H4 (cell line): Measurements from ENCODE around the gene ASTL. TPM values are rescaled to one million over a fixed set of nuclear protein-coding genes. Genes with fewer than 3 reads are reported as not detected.
"Not testable (repeated sequence)": the region's sequence is repeated elsewhere in the genome, so short reads cannot be mapped to it uniquely, and the experiment has no call there.

Experiments used
- DNase-seq: peaks from one replicate; pipeline ENCODE4 v3.0.0-alpha.2; 2015; ENCODE audit warnings: low spot score
- total RNA-seq: library from RNA; depleted of rRNA; stranded (reverse); fragments of >200 nt; shearing (Covaris generic); gene quantifications from 2 replicates; pipeline ENCODE4 v1.2.3, GENCODE V29; 2014

Gene ASTL
- total RNA-seq, 1 experiment from 2014 or later = not detected

DNA sequence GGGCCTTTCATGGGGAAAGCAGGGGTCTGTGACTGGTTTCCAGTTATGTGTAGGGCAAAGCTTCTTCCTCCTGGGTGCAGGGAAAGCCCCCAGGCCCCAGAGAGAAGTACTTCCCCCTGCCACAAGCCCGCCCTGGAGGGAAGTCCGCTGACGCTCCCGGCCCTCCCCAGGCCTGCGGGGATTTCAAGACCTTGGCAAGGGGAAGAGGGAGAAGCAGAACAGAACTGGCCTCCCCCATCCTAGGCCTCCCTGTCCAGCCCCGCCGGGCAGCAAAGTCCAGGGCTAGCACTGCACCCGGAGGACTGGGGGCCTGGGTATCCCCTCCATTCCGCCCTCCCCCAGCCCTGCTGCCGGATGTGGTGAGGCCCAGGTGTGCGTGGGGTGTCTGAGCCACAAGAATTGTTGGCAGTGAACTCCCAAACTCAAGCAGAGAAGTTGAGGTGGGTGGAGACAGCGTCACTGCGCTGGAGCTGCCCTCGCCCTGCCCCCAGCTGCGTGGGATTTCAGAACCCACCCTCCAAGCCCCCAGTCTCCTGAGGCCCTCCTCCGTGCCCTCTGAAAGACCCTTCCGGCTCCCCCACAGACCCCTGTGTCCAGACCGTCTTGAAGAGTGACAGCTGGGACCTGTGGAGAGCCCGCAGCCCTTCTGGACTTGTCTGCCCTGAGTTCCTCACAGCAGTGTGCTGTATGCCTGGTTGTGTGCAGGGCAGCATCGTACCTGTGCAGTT lies 8.0 kb upstream of the ASTL start:
- peak; percentile 72 for DNase-seq

DNA sequence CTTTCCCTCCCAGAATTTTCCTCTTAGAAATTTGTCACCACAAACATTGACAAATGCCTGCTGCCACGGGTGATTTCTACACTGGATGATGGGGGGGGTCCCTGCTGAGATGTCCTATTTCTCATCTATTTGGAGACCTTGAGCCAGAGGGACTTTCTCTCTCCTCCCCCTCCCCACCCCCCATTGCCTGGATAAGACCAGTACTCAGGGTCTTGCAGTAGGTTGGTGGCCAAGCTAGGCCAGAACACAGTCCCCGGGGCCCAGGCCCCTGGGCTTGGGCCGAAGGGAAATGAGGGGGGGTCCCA lies 7.5 kb upstream of the ASTL start:
- DNase-seq = no peak

DNA sequence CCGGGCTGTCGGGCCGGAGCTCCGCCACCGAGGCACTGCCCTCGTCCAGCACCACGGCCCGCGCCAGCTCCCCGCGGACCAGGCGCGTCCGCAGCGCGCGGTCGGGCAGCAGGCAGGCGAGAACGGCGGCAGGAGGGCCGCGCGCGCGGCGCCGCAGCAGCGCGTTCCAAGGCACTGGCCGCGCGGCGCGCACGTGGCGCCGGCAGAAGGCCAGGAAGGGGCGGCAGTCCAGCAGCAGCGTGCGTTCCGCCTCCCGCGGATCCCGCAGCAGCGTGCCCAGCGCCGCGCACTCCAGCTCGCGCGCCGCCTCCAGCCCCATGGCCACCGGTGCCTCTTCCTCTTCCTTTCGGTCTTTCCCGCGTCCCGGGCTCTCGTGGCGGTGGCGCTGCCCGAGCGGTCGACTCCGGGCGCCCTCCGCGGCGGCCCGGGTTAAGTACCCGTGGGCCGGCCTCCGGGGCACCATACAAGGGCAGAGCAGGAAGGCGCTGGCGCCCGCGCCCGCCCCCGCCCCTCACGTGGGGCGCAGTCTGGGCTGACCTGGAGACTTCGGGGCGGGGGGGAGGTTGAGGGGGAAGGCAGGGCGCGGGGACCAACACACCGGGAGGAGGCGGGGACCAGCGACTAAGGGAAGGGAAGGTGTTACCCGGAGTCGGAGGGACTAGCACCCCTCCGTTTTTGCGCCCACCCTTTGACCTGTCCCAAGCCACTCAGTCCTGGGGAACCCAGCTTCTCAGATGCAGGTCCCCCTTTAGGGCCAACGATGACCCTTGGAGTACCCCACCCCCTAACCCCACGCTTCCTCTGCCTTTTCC lies 6.9 kb upstream of the ASTL start, which contains the start of gene DUSP2:
TSS of gene DUSP2 (minus strand) at position 405 of the 812 bp plus-strand sequence. CDS start at position 319, 86 bp downstream.
- DNase-seq = peak; percentile 72

DNA sequence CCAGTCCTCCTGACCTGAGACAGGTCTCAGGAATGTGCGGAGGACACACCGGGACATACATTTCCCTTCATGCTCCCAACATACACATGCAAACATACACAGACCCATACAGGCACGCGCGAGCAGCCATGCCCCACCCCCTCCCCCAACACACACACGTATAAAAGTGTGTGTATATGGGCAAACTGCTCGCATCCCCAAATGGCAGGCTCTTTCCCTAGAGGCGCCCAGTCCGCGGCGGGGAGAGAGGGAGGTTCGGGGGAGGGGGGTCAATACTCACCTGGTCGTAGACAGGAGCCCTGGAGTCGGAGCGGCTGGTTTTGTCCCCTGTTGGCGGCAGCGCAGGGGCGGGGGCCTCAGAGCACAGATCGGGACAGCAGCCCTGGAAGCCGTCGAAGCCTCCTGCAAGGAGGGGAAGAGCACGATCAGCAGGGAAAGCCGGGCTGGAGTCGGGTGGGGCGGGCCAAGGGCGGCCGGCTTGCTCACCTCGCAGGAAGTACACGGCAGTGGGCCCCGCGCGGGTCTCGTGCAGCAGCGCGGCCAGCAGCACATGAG lies 6.3 kb upstream of the ASTL start:
- no peak for DNase-seq

DNA sequence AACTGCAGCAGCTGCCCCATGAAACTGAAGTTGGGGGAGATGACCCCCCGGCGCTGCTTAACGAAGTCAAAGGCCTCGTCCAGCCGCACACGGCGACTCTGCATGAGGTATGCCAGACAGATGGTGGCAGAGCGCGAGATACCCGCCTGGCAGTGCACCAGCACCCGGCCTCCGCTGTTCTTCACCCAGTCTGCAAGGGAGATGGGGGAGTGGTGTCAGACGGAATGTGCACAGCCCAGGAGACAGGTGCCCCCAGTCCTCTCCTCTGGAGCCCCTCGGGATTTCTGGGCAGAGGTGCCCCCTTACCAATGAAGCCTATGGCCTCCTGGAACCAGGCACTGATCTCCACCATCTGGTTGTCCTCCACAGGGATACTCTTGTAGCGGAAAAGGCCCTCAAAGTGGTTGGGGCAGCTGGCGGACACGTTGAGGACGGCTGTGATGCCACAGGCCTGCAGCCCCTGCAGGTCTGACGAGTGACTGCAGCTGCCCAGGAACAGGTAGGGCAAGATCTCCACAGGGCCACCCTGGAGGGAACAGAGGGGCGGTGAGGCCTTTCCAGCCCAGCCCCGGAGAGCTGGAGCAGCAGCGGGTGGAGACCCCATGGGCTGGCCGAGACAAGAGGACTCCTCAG lies 5.7 kb upstream of the ASTL start:
- DNase-seq = no peak

DNA sequence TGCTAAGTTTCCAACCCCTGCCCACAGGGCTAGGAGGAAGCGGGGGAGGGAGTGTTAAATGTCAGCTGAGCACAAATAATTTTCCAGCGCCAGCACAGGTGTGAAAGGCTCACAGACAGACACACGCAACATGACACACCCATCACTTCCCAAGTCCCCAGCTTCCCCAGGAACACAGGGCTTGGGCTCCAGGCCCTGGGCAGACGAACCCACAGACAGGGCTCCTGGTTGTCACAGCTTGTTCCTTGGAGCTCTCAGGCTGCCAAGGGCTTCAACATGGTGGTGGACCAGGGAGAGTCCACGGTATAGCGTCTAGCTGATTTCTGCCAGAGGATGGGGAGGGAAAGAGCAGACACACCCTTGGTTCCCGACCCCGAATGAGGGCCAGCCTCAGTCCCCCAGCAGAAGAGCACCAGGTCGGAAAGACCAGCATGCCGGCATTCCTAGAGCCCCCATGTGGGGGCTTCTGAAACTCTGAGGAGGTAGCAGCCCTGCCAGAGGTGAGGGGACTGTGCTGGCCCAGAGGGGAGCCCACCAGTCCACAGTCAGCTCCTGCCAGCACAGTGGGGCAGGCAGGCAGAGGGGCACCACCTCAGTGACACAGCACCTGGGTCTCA lies 5.0 kb upstream of the ASTL start:
- DNase-seq = no peak

DNA sequence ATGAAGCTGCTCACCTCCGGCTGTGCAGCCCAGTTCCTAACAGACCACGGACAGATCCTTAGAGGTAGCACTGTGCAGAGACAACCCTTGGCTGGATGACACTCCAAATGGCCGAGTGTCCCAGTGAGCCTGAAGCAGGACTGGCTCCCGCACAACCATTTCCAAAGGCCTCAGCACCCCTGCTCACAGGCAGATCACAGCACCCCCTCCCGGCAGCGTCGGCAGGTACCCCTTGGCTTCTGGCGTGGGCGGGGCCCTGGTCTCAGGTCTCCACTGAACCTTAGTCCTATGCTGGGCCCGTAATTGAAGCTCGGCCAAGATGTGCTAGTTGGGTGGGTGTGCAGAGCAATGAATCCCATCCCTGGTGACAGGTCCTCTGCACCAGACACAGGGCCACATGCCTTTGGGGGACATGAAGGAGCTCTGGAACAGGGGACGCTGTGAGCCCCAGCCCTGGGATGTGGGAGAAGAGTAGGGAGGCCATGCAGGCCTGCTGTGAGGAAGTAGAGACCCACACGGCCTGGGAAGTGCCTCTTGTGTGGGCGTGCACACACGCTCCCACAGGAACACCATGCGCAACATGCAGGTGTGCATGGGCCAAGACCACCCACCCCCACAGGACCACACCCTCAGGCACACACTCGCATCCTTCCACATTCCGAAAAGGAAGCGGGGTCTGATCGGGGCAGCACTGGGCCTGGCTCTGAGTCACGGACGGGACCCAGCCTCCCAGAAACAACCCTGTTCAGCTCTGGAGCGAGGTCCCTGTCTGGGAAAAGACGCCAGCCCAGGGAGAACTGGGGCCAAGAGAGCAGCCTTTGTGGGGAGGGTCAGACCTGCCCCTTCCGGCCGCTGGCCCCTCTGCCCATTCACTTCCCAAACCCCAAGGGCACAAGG lies 4.2 kb upstream of the ASTL start:
- DNase-seq = no peak

DNA sequence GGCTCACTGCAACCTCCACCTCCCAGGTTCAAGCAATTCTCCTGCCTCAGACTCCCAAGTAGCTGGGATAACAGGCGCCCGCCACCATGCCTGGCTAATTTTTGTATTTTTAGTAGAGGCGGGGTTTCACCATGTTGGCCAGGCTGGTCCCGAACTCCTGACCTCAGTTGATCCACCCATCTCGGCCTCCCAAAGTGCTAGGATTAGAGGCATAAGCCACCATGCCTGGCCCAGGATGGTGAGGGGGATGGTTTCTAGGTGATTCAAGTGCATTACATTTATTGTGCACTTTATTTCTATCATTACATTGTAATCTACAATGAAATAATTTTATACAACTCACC lies 3.3 kb upstream of the ASTL start:
- not testable (repeated sequence) for DNase-seq

DNA sequence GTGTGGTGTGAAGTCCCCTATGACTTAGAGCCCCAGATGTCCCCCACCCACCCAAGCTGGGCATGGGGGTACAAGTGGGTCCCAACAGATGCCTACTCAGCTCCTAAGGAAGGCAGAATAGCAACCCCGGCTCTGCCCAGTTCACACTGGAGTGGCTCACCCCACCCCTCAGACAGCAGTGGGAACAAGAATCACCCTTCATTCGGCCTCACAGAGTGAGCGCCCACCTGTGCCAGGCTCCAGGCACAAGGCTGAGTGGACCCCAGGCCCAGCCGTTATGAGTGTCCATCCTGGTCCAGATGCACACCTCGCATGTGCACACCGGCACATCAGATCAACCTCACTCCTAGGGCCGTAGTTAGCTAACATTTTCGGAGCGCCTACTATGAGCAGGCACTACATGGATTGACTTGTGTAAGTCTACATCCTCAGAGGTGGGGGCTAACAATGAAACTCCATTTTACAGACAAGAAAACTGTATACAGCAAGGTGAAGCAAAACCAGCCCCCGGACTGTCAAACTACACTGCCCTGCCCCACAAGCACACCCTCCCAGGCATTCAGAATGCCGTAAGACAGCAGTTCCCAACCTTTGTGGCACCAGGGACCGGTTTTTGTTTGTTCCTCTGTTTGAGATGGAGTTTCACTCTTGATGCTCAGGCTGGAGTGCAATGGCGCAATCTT lies 2.8 kb upstream of the ASTL start:
- DNase-seq = no peak

DNA sequence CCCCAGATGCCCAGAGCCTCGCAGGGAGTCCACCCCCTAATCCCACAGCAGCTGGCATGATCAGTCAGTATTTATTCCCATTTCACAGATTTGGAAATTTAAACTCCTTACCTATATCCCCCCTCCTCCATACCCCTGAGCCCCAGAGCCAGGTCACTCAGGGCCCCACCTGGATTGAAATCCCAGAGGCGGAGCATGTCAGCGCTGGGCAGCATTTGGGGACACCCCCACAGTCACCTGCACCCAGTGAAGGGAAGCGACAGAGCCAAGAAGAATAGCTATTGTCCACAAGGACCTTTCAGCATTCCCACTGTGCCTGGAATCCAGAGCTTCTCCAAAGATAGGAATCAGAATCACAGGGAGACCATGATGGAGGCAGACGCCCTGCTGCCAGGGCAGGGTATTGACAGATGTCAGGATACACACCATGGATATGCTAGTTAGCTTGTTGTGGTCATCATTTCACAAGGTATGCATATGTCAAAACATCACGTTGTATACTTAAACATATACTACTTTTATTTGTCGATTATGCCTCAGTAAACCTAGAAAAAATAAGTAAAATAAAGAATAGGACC lies 968 bp upstream of the ASTL start:
- no peak for DNase-seq

DNA sequence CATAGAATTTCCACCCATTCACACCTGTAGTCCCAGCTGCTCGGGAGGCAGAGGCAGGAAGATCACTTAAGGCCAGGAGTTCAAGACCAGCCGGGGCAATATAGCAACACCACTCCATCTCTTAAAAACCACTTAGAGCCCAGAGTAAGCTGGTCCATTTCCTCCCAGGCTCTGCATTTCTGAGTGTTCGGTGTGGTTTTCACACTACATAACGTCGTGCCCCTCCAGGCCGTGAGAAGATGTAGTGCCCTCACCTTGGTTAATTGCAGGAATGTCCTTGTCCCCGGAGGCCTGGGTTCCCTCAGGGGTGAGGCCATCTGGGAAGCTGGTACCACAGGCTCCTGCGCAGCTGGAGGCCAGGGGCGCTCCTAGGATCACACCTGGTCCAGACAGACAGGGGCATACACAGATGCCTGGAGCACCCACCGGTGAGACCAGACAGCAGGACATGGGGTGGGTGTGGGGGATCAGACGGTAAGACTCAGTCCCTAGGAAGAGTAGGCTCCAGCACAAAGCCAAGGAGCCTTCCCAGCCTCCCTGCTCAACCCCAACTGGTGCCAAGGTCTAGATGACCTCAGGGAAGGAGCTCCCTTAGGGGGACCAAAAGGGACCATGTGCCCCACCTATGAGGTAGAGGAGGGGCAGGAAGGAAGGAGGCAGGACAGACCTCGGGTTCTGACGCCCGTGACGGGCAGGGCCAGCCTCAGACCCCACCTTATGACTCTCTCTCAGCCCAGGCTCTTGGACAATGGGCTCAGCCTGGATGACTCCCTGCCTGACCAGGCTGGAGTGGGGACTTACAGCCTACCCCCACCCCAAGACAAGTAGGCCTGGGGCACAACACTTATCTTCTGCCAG lies 752 bp downstream of the ASTL start:
- DNase-seq = no peak

DNA sequence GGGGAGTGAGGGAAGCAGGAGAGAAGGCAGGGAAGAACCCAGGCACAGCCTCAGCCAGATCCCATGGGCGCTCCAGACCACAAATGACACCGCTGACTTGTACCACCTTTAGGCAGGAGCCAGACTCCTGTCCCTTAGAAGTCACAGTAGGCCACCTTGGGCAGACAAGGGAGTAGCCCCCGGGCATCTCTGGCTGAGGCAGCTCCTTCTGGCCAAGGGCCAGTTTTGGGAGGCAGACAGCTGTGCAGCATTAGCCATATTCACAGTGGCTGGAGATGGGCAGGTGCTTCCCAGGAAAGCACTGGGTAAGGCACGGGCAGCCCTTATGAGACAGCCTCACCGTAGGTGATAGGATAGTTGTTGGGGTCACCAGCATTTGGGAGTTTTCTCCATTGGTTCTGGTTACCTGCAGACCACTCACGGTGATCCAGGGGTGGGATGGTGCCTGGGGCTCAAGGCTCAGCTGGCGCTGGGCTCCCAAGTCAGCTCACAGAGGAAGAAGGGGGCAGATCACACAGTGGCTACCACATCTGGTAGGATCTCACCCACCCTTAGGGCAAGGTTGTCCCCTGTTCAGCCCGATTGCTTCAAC lies 2.1 kb downstream of the ASTL start:
- no peak for DNase-seq

DNA sequence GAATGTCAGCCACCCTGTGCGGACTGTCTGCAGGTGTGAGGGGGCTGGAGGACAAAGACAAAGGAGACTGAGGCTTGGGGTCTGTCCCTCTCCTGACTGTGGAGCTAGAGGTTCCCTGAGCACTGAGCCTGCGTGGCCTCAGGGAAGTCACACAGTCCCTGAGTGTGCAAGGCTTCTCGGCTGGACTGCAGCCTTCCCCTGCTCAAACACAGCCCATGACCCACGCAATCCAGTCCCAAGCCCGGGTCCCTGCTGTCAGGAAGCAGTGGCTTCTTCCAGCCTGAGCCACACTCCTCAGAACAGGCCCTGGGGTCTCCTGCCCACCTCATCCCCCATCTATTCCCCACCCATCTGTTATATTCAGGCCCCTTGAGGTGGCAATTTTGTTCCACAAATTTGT lies 2.7 kb downstream of the ASTL start:
- no peak for DNase-seq

DNA sequence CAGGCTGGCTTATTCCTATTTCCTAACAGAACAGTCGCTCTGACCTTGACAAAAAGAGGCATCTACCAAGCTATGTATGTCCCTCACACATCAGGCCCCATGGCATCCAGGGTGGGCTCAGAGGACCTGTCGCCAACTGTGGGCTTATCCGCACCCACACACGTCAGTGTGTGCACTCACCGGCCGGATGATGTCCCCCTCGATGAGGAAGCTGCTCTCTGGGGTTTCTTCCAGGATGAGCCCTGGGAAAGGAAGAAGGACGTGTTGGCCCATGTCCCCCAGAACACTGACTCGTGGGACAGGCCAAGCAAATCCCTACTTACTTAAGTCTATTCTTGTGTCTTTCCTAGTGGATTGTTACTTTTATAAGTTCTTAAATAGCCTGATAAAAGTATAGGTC lies 3.1 kb downstream of the ASTL start:
- no peak for DNase-seq

DNA sequence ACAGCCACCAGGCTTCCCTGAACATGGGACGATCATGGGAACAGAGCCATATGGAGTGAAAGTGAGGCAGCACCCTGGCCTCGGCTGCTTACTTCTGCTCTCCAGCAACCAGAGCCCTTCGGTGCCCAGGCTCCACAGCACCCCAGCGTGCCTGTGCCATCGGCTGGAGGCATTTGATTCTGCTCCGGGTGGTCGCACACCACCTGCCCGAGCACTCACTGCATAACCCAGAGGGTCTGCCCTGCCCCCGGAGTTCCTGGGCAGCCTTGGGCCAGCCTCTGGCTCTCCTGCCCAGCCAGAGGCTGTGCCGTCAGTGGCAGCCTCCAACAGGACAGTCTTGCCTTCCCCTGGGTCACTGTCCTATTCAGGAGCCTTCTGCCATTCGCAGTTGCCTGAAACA lies 3.9 kb downstream of the ASTL start:
- no peak for DNase-seq

DNA sequence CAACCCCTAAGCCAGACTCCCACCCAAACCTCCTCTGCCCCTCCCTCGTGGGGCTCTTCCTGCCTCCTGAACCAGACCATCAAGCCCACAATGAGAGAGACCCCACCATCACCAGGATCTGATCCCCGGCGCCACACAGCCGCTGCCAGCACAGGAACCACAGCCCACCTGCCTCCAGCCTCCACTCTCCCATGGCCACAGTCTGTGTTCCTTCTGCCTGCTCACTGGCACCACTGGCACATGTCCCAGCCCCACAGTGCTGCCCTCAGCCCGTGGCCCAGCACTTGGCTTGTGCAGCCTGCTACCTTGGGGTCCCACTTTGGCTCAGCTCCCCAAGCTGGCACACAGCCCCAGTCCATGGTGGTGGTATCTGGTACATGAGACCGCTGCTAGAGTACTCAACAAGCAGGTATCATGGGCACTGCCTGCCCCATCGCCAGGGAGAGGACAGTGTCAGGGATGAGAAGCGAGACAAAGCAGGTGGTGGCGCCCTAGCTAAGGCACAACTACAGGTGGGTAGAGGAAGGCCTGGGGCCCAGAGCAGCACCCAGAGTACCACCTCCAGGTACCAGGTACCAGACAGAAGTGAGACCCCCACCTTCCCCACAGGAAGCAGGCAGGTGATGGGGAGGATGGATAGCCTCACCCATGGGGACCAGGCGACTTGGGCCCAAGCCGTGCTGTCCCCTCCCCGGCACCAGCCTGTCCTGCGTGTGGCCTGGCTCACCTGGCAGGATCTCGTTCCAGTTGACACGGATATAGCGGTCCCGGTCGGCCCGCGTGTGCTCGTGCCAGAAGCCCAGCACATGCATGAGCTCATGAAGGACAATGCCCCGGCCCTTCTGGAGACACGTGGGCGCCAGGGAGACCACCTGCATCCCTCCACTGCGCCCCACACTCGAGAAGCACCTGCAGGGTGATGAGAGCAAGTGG lies 6.2 kb downstream of the ASTL start:
- no peak for DNase-seq

DNA sequence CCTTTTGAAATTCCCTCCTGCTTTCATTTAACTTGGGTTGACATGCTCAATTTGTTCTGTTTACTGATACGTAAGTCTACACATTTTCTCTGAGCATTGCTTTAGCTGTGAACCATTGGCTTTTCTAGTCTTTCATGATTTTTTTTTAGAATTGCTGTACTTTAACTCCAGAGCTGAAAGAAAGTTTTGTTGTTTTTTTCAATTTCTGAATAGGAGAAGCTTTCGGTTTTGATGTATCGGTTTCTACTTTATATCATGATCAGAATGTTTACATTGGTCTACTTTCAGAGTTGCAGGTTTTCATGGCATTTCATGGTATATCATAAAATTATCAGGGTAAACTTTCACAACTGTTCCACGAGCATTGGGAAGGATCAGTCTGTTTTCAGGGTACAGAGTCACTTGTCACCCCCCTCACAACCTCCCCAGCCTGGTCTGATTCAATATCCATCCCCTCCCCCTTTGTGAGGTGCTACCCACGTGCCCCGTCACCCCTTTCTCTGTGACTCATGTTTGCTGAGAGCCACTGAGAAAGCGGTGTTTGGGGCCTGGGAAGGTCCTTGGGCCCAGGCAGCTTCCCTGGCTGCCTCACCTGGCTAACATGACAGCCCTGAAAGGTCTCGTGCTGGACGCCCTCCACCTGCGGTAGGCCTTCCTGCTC lies 7.0 kb downstream of the ASTL start:
- DNase-seq = no peak
